Spinal cord (tissue), 10 donors: ENCODE data around the gene GALNT9. TPM values are rescaled to one million over a fixed set of nuclear protein-coding genes. Genes with fewer than 3 reads are reported as not detected.
A peak's percentile ranks its signal among the peaks of the same experiment; 100 is the strongest.
"Not testable (repeated sequence)": the region's sequence is repeated elsewhere in the genome, so short reads cannot be mapped to it uniquely, and the experiment has no call there.

Experiments
- DNase-seq, 6 donors: peaks; one replicate each; pipeline versions ENCODE4 v3.0.0 to v3.0.0-alpha.2; 2013 to 2015; ENCODE audit warnings: low spot score in 6 of 6, low read depth in 4 of 6
- H3K27ac ChIP-seq: one replicate; pipeline ENCODE4 v1.5.1; 2013; ENCODE audit warnings: low read depth, low read length, control low read depth
- H3K27me3 ChIP-seq: one replicate; pipeline ENCODE4 v1.6.1; 2013; ENCODE audit warnings: low read length; ENCODE audit not compliant: control insufficient read depth, insufficient read depth
- H3K36me3 ChIP-seq: one replicate; pipeline ENCODE4 v1.6.1; 2013; ENCODE audit warnings: low read length; ENCODE audit not compliant: control insufficient read depth, insufficient read depth
- H3K4me1 ChIP-seq: one replicate; pipeline ENCODE4 v1.6.1; 2013; ENCODE audit warnings: low read length; ENCODE audit not compliant: control insufficient read depth, insufficient read depth
- H3K4me3 ChIP-seq: one replicate; pipeline ENCODE4 v1.5.1; 2013; ENCODE audit warnings: low read depth, low read length, control low read depth
- H3K9me3 ChIP-seq: one replicate; pipeline ENCODE4 v1.6.1; 2013; ENCODE audit warnings: low read length; ENCODE audit not compliant: control insufficient read depth, insufficient read depth
- WGBS: methylation state at CpG from one replicate; pipeline ENCODE4 v1.1.5; 2013; ENCODE audit warnings: missing lambda C conversion rate; ENCODE audit not compliant: insufficient coverage; 5-methylcytosine and 5-hydroxymethylcytosine counted together
- long read RNA-seq, 4 donors: transcript quantifications; one replicate each; lab custom pipeline, GENCODE V29; 2026
- polyA plus RNA-seq, 2 donors: library from polyadenylated mRNA; unstranded; fragments of 120-200 nt; gene quantifications; one replicate each; pipeline ENCODE4 v1.2.1, GENCODE V29; 2013; ENCODE audit not compliant: insufficient read length in 2 of 2
- total RNA-seq, 2 donors: library from RNA; depleted of rRNA in 1 of 2; stranded (reverse); fragments of 120-200 nt in 1 of 2; fragments of >200 nt in 1 of 2; gene quantifications; one replicate each; pipeline versions ENCODE4 v1.2.3 to v1.2.4, GENCODE V29; 2013 to 2014
- donor health status: healthy.

Gene GALNT9
- total RNA-seq (10 to 100 TPM in 1 of 2 donors, 1 to 10 TPM in 1; 9.5 to 18.3 TPM), polyA plus RNA-seq (10 to 100 TPM; 35.9 to 36.0 TPM)
- long read RNA-seq, donor 1, transcript GALNT9-201 (11 exons, 2,410 nt) = major isoform, 6 of 6 reads
- long read RNA-seq, donor 1, partial matches to known transcripts = 0 of 6 reads
- long read RNA-seq, donor 1, other reads (novel, unspliced or antisense) = 0 of 6 reads
- long read RNA-seq, donor 2, partial matches to known transcripts = 0 of 3 reads
- long read RNA-seq, donor 2, other reads (novel, unspliced or antisense) = 0 of 3 reads
- long read RNA-seq, donor 3, partial matches to known transcripts = 0 of 3 reads
- long read RNA-seq, donor 3, other reads (novel, unspliced or antisense) = 0 of 3 reads
- long read RNA-seq, donor 4 = 0 reads

- Histone ChIP-seq H3K4me1 (peaks cover 40% of the 10 kb centered on the region), H3K4me3 (peak within 1 kb of the TSS; percentile 18), H3K36me3 (peaks cover 14% of the 10 kb centered on the region), H3K27ac (no peak within 1 kb of the TSS), H3K27me3 (peaks cover 37% of the 10 kb centered on the region), H3K9me3 (no peaks in the 10 kb centered on the region)
- DNase-seq = peak in 2 of 6 donors; percentile 29 to 75
- under 1% methylated on average over 46 of the region's 86 CpGs for WGBS
Observed at GRCh38 chr12:132329036-132329719, at the start of gene GALNT9. Gene GALNT9, minus strand, starts transcription at chr12:132329589. Its CDS starts 386 bp downstream, at chr12:132329203.

GRCh38 chr12:132379057-132379456 is 49.7 kb upstream of the GALNT9 start:
- H3K36me3 ChIP-seq, H3K27ac ChIP-seq, H3K4me3 ChIP-seq, DNase-seq, H3K9me3 ChIP-seq: not testable (repeated sequence)
- WGBS = 83% methylated on average over 4 of the region's 6 CpGs
- H3K4me1 ChIP-seq = peaks cover 23% of the 10 kb centered on the region
- H3K27me3 ChIP-seq = peaks cover 37% of the 10 kb centered on the region

- no peak overlapping the region for H3K4me3 ChIP-seq
- no peak for DNase-seq
- H3K27me3 ChIP-seq = peaks cover 33% of the 10 kb centered on the region
- peaks cover 28% of the 10 kb centered on the region for H3K4me1 ChIP-seq
- no peaks in the 10 kb centered on the region for H3K36me3 ChIP-seq
- H3K9me3 ChIP-seq = no peaks in the 10 kb centered on the region
- H3K27ac ChIP-seq = no peak overlapping the region
- WGBS = 46% methylated on average over 2 of the region's 2 CpGs
Observed at GRCh38 chr12:132377147-132377546, 47.8 kb upstream of the GALNT9 start.

GRCh38 chr12:132376464-132376830 is 47.1 kb upstream of the GALNT9 start:
- H3K4me1 ChIP-seq = peaks cover 28% of the 10 kb centered on the region
- no peak overlapping the region for H3K27ac ChIP-seq
- WGBS = 92% methylated on average over 2 of the region's 10 CpGs
- H3K4me3 ChIP-seq = no peak overlapping the region
- H3K36me3 ChIP-seq = no peaks in the 10 kb centered on the region
- H3K9me3 ChIP-seq = peaks cover under 1% of the 10 kb centered on the region
- peaks cover 33% of the 10 kb centered on the region for H3K27me3 ChIP-seq
- no peak for DNase-seq

- H3K4me1 ChIP-seq = peaks cover 28% of the 10 kb centered on the region
- H3K9me3 ChIP-seq = peaks cover 2% of the 10 kb centered on the region
- 44% methylated on average over 18 of the region's 22 CpGs for WGBS
- H3K27ac ChIP-seq = no peak overlapping the region
- no peaks in the 10 kb centered on the region for H3K36me3 ChIP-seq
- H3K27me3 ChIP-seq = peaks cover 33% of the 10 kb centered on the region
- DNase-seq = no peak
- no peak overlapping the region for H3K4me3 ChIP-seq
Observed at GRCh38 chr12:132375747-132376463, 46.5 kb upstream of the GALNT9 start.

GRCh38 chr12:132374612-132375445 is 45.4 kb upstream of the GALNT9 start:
- 66% methylated on average over 27 of the region's 28 CpGs for WGBS
- no peak overlapping the region for H3K27ac ChIP-seq
- H3K4me3 ChIP-seq = no peak overlapping the region
- H3K27me3 ChIP-seq = peaks cover 27% of the 10 kb centered on the region
- peaks cover 2% of the 10 kb centered on the region for H3K9me3 ChIP-seq
- peaks cover 28% of the 10 kb centered on the region for H3K4me1 ChIP-seq
- DNase-seq = no peak
- no peaks in the 10 kb centered on the region for H3K36me3 ChIP-seq

- Histone ChIP-seq H3K36me3 (no peaks in the 10 kb centered on the region), H3K4me1 (peaks cover 28% of the 10 kb centered on the region), H3K4me3 (no peak overlapping the region), H3K27me3 (peaks cover 22% of the 10 kb centered on the region), H3K9me3 (peaks cover 2% of the 10 kb centered on the region), H3K27ac (no peak overlapping the region)
- peak in 2 of 6 donors; percentile 16 to 65 for DNase-seq
- 23% methylated on average over 27 of the region's 28 CpGs for WGBS
Observed at GRCh38 chr12:132373901-132374611, 44.7 kb upstream of the GALNT9 start.

- Histone ChIP-seq H3K27ac (no peak overlapping the region), H3K27me3 (peaks cover 2% of the 10 kb centered on the region), H3K36me3 (no peaks in the 10 kb centered on the region), H3K4me1 (peaks cover 24% of the 10 kb centered on the region), H3K9me3 (peaks cover 2% of the 10 kb centered on the region), H3K4me3 (no peak overlapping the region)
- WGBS = 65% methylated on average over 14 of the region's 18 CpGs
- DNase-seq = no peak
Observed at GRCh38 chr12:132367852-132368251, 38.5 kb upstream of the GALNT9 start.
